Panc1 (cell line): ENCODE data around the gene SLC7A1. TPM values are rescaled to one million over a fixed set of nuclear protein-coding genes. Genes with fewer than 3 reads are reported as not detected.

Source experiments
- ATAC-seq: fragments of 200-7000 bp; cut with Tn5 transposase; 2 replicates; pipeline ENCODE4 v1.9.1; 2020; ENCODE audit warnings: mild to moderate bottlenecking, moderate library complexity
- BruUV-seq: library from RNA; stranded (reverse); fragments of 400-500 nt; replicated peaks from 2 replicates; lab custom pipeline; 2021; lab: Mats Ljungman, UMichigan
- CTCF ChIA-PET: fragments of 300-600 bp; sonication (Branson Sonifier 250); formaldehyde crosslinking; loops from one replicate; lab custom pipeline; 2022; ENCODE audit warnings: antibody characterized with exemption; lab: Charles Lee
- POLR2A ChIA-PET: fragments of 300-600 bp; sonication (Branson Sonifier 250); formaldehyde crosslinking; loops from one replicate; lab custom pipeline; 2022; ENCODE audit warnings: antibody characterized with exemption; lab: Charles Lee
- DNase-seq: peaks from one replicate; pipeline ENCODE4 v3.0.0-alpha.2; 2010; ENCODE audit warnings: low read depth, low spot score
- H3K27ac ChIP-seq: 2 replicates; pipeline ENCODE4 v1.5.1; 2011; ENCODE audit warnings: mild to moderate bottlenecking, low read length, inconsistent platforms
- H3K27me3 ChIP-seq: fragments of 200-500 bp; sonication (Bioruptor generic); 2 replicates; pipeline ENCODE4 v1.6.0; 2014; ENCODE audit warnings: low read length, inconsistent platforms; ENCODE audit not compliant: control insufficient read depth, insufficient read depth
- H3K36me3 ChIP-seq: fragments of 200-500 bp; sonication (Bioruptor generic); 2 replicates; pipeline ENCODE4 v1.5.1; 2014; ENCODE audit warnings: inconsistent platforms, mild to moderate bottlenecking, low read length, moderate library complexity; ENCODE audit not compliant: control insufficient read depth, insufficient read depth
- H3K4me1 ChIP-seq: 2 replicates; pipeline ENCODE4 v1.5.1; 2011; ENCODE audit warnings: inconsistent platforms, mild to moderate bottlenecking, low read length, moderate library complexity; ENCODE audit not compliant: control insufficient read depth, insufficient read depth
- H3K4me3 ChIP-seq, 2 experiments: 2 replicates each; pipeline ENCODE4 v1.5.1; 2011 to 2012; ENCODE audit warnings: low read depth in 2 of 2, low read length in 2 of 2, mild to moderate bottlenecking in 2 of 2, inconsistent platforms in 1 of 2, moderate library complexity in 1 of 2
- H3K9me3 ChIP-seq: fragments of 200-500 bp; sonication (Bioruptor generic); 2 replicates; pipeline ENCODE4 v1.5.1; 2014; ENCODE audit warnings: low read depth, mild to moderate bottlenecking, inconsistent platforms, low read length, moderate library complexity; ENCODE audit not compliant: control insufficient read depth, insufficient read depth
- CTCF ChIP-seq: fragments of 450-650 bp; IDR thresholded peaks from 2 replicates; pipeline ENCODE4 v1.5.1; 2017; ENCODE audit warnings: mild to moderate bottlenecking
- POLR2AphosphoS5 ChIP-seq: IDR thresholded peaks from 2 replicates; pipeline ENCODE4 v1.6.1; 2012; ENCODE audit warnings: mild to moderate bottlenecking, low read depth, low read length, moderate library complexity
- REST ChIP-seq, 2 experiments: IDR thresholded peaks; 2 replicates each; pipeline ENCODE4 v1.6.1; 2011 to 2012; ENCODE audit warnings: low read depth in 2 of 2, control low read depth in 1 of 2, low read length in 1 of 2, mild to moderate bottlenecking in 1 of 2, moderate library complexity in 1 of 2; ENCODE audit not compliant: insufficient read depth in 1 of 2
- SIN3A ChIP-seq: IDR thresholded peaks from 2 replicates; pipeline ENCODE4 v1.6.1; 2012; ENCODE audit warnings: low read depth, mild to moderate bottlenecking, low read length, moderate library complexity, borderline replicate concordance; ENCODE audit not compliant: insufficient read depth
- TCF7L2 ChIP-seq: IDR thresholded peaks from 2 replicates; pipeline ENCODE4 v1.6.1; 2011; ENCODE audit warnings: mild to moderate bottlenecking, low read depth, low read length, inconsistent platforms
- in situ Hi-C: cut with HindIII; loops from 2 replicates; pipeline ENCODE4 v1.10.0; 2016; ENCODE audit warnings: low sequenced_read_pairs, low pct_unique_long_range_greater_than_20kb
- intact Hi-C: fragments of 100-400 bp; cut with micrococcal nuclease; formaldehyde crosslinking; loops from one replicate; pipeline ENCODE4 v1.10.0; 2022; ENCODE audit not compliant: unreplicated experiment
- total RNA-seq: library from RNA; stranded (reverse); gene quantifications from one replicate; pipeline ENCODE4 v1.2.1, GENCODE V29; 2021; ENCODE audit not compliant: unreplicated experiment

The SLC7A1 gene
- total RNA-seq, 1 experiment from 2014 or later = 63.3 TPM

- no TSS peak for BruUV-seq
- CTCF ChIA-PET = no interaction called here
- POLR2A ChIA-PET = no interaction called here
- intact Hi-C loops (no loop called here), in situ Hi-C loops (no loop called here)
- ATAC-seq = no peak
- H3K27ac ChIP-seq = no peak overlapping the region
- no peak for TF ChIP-seq POLR2AphosphoS5
- TF ChIP-seq REST (IDR thresholded peaks at IDR 0.05; ENCODE audit: insufficient read depth in 1 of 2, low read depth in 2 of 2, low read length in 1 of 2) = no peak
- TF ChIP-seq CTCF = no peak
- TF ChIP-seq TCF7L2 = no peak
- no peak for TF ChIP-seq SIN3A
- H3K4me3 ChIP-seq = no peak overlapping the region
- no peaks in the 10 kb centered on the region for H3K36me3 ChIP-seq
- H3K4me1 ChIP-seq = no peaks in the 10 kb centered on the region
- DNase-seq = no peak
- no peaks in the 10 kb centered on the region for H3K9me3 ChIP-seq
- no peaks in the 10 kb centered on the region for H3K27me3 ChIP-seq
These were observed 29.5 kb upstream of the SLC7A1 start for GRCh38 chr13:29624997-29625396.

- intact Hi-C loops (no loop called here), in situ Hi-C loops (no loop called here)
- no peaks in the 10 kb centered on the region for H3K9me3 ChIP-seq
- POLR2A ChIA-PET = no interaction called here
- no peaks in the 10 kb centered on the region for H3K27me3 ChIP-seq
- CTCF ChIA-PET = no interaction called here
- H3K27ac ChIP-seq = no peak overlapping the region
- no peak for ATAC-seq
- no peaks in the 10 kb centered on the region for H3K4me1 ChIP-seq
- BruUV-seq = no TSS peak
- H3K36me3 ChIP-seq = no peaks in the 10 kb centered on the region
- TF ChIP-seq POLR2AphosphoS5 (no peak), CTCF (no peak), TCF7L2 (no peak), SIN3A (no peak), REST (IDR thresholded peaks at IDR 0.05; ENCODE audit: insufficient read depth in 1 of 2, low read depth in 2 of 2, low read length in 1 of 2) (no peak)
- DNase-seq = no peak
- H3K4me3 ChIP-seq = no peak overlapping the region
These were observed 26.4 kb upstream of the SLC7A1 start for GRCh38 chr13:29621841-29622240.
